GM12878 (cell line): ENCODE data around the gene C12orf56. TPM values are rescaled to one million over a fixed set of nuclear protein-coding genes. Genes with fewer than 3 reads are reported as not detected.

Source experiments
- ATAC-seq: fragments of 200-7000 bp; cut with Tn5 transposase; 3 replicates; pipeline ENCODE4 v1.9.1; 2020; ENCODE audit warnings: mild to moderate bottlenecking, moderate library complexity
- BruUV-seq: library from RNA; stranded (reverse); fragments of 400-500 nt; replicated peaks from 2 replicates; lab custom pipeline; 2021; lab: Mats Ljungman, UMichigan
- CTCF ChIA-PET: fragments of 300-600 bp; sonication (Branson Sonifier 250); formaldehyde crosslinking; extraction: SDS; loops from one replicate; lab custom pipeline; 2021; ENCODE audit warnings: inconsistent platforms; lab: Yijun Ruan, JAX
- POLR2A ChIA-PET: fragments of 350-600 bp; formaldehyde crosslinking; extraction: SDS; loops from one replicate; lab custom pipeline; 2021; ENCODE audit warnings: inconsistent platforms; lab: Charles Lee
- RAD21 ChIA-PET: fragments of 300-600 bp; sonication (Branson Sonifier 250); formaldehyde crosslinking; loops from one replicate; lab custom pipeline; 2023; ENCODE audit warnings: antibody characterized with exemption; ENCODE audit not compliant: unreplicated experiment; lab: Charles Lee
- SMC1A ChIA-PET: fragments of 300-600 bp; sonication (Branson Sonifier 250); formaldehyde crosslinking; loops from one replicate; lab custom pipeline; 2023; ENCODE audit not compliant: unreplicated experiment, uncharacterized antibody; lab: Charles Lee
- DNase-seq: peaks from one replicate; pipeline ENCODE4 v3.0.0-alpha.2; 2011; ENCODE audit warnings: low read depth, low spot score
- FAIRE-seq: peaks from 3 replicates; lab custom pipeline; 2011; peaks lifted over from hg19 to GRCh38; lab: Jason Lieb, UNC
- H2AFZ ChIP-seq: 2 replicates; pipeline ENCODE4 v1.6.0; 2011; ENCODE audit warnings: low read depth, low read length, control low read depth; ENCODE audit not compliant: control insufficient read depth
- H3K27ac ChIP-seq: 2 replicates; pipeline ENCODE4 v1.5.1; 2011; ENCODE audit warnings: control low read depth; ENCODE audit not compliant: control insufficient read depth, insufficient read depth
- H3K27me3 ChIP-seq, 2 experiments: replicated peaks in 1 of 2; 2 replicates each; pipeline versions ENCODE4 v1.6.0 to v1.6.1; 2011; ENCODE audit warnings: low read length in 1 of 2; ENCODE audit not compliant: control insufficient read depth in 2 of 2, insufficient read depth in 2 of 2
- H3K36me3 ChIP-seq, 2 experiments: 2 replicates each; pipeline ENCODE4 v1.5.1; 2011; ENCODE audit warnings: low read length in 1 of 2; ENCODE audit not compliant: control insufficient read depth in 2 of 2, insufficient read depth in 2 of 2
- H3K4me1 ChIP-seq: 2 replicates; pipeline ENCODE4 v1.6.1; 2011; ENCODE audit warnings: mild to moderate bottlenecking, low read length, moderate library complexity, mixed read lengths; ENCODE audit not compliant: control insufficient read depth, insufficient read depth
- H3K4me2 ChIP-seq: 2 replicates; pipeline ENCODE4 v1.6.0; 2011; ENCODE audit warnings: control low read depth; ENCODE audit not compliant: control insufficient read depth, insufficient read depth
- H3K4me3 ChIP-seq: fragments of 200-600 bp; sonication (generic); 2 replicates; pipeline ENCODE4 v1.5.1; 2016
- H3K79me2 ChIP-seq: 2 replicates; pipeline ENCODE4 v1.6.0; 2011; ENCODE audit warnings: low read length; ENCODE audit not compliant: control insufficient read depth, insufficient read depth
- H3K9ac ChIP-seq: 2 replicates; pipeline ENCODE4 v1.8.0; 2011; ENCODE audit warnings: low read length, control low read depth, mixed read lengths; ENCODE audit not compliant: control insufficient read depth, insufficient read depth
- H3K9me3 ChIP-seq: replicated peaks from 3 replicates; pipeline ENCODE4 v1.5.1; 2011; ENCODE audit warnings: mild to moderate bottlenecking, low read length; ENCODE audit not compliant: control insufficient read depth, insufficient read depth
- H4K20me1 ChIP-seq: 2 replicates; pipeline ENCODE4 v1.6.0; 2011; ENCODE audit not compliant: control insufficient read depth, insufficient read depth
- CBFB ChIP-seq: IDR thresholded peaks from 2 replicates; pipeline ENCODE4 v1.6.1; 2016; ENCODE audit warnings: antibody characterized with exemption, low read depth
- CTCF ChIP-seq, 3 experiments: IDR thresholded peaks in 2 of 3; conservative IDR thresholded peaks in 1 of 3; 2 replicates each; pipeline ENCODE4 v1.5.1; 2011; ENCODE audit warnings: low read depth in 3 of 3, low read length in 3 of 3, mild to moderate bottlenecking in 3 of 3, control low read depth in 2 of 3, moderate library complexity in 2 of 3, inconsistent platforms in 1 of 3, mixed read lengths in 1 of 3; ENCODE audit not compliant: control insufficient read depth in 2 of 3, insufficient read depth in 1 of 3; ENCODE audit errors: extremely low read depth in 1 of 3
- E2F8 ChIP-seq: fragments of 450-650 bp; IDR thresholded peaks from 2 replicates; pipeline ENCODE4 v1.6.1; 2018; ENCODE audit warnings: mild to moderate bottlenecking, low read depth, moderate library complexity; ENCODE audit not compliant: partially characterized antibody
- LARP7 ChIP-seq: fragments of 450-650 bp; IDR thresholded peaks from 2 replicates; pipeline ENCODE4 v1.6.1; 2017; ENCODE audit warnings: mild to moderate bottlenecking
- PAX5 ChIP-seq: IDR thresholded peaks from 2 replicates; pipeline ENCODE4 v1.6.1; 2011; ENCODE audit warnings: low read depth, low read length, borderline replicate concordance
- PBX3 ChIP-seq: IDR thresholded peaks from 2 replicates; pipeline ENCODE4 v1.6.1; 2011; ENCODE audit warnings: mild to moderate bottlenecking, low read depth, low read length, moderate library complexity; ENCODE audit not compliant: insufficient replicate concordance
- RAD21 ChIP-seq: IDR thresholded peaks from 2 replicates; pipeline ENCODE4 v1.6.1; 2011; ENCODE audit warnings: mild to moderate bottlenecking, low read depth, low read length, moderate library complexity; ENCODE audit not compliant: insufficient read depth
- REST ChIP-seq: IDR thresholded peaks from 2 replicates; pipeline ENCODE4 v1.6.1; 2012; ENCODE audit warnings: mild to moderate bottlenecking, low read depth, low read length
- SMC3 ChIP-seq: IDR thresholded peaks from 2 replicates; pipeline ENCODE4 v1.6.1; 2011; ENCODE audit warnings: low read length, improper control_type of control experiment, borderline replicate concordance
- ZNF622 ChIP-seq: fragments of 450-650 bp; IDR thresholded peaks from 2 replicates; pipeline ENCODE4 v1.6.1; 2017; ENCODE audit warnings: mild to moderate bottlenecking, inconsistent platforms
- in situ Hi-C: fragments of 300-500 bp; cut with MboI; formaldehyde crosslinking; loops from 9 replicates; pipeline ENCODE4 v1.14.3; 2018; ENCODE audit warnings: mixed read lengths
- intact Hi-C: fragments of 100-400 bp; cut with micrococcal nuclease; formaldehyde crosslinking; loops from one replicate; pipeline ENCODE4 v1.14.2; 2022; ENCODE audit not compliant: unreplicated experiment
- polyA plus RNA-seq, 11 experiments: library from polyadenylated mRNA; depleted of rRNA in 4 of 11; unstranded in 6 of 11; stranded (reverse) in 5 of 11; fragments of >200 nt; fragmentation: Nextera tagmentation in 4 of 11; fragmentation: Illumina TruSeq in 1 of 11; extraction: Ambion mirVana in 4 of 11; extraction: Trizol in 1 of 11; gene quantifications; 1 replicate in 1 of 11; 2 replicates in 10 of 11; pipeline versions ENCODE4 v1.2.1 to v1.2.3, GENCODE V29; 2011 to 2016; ENCODE audit warnings: inconsistent platforms in 2 of 11, missing spikeins in 2 of 11, low read depth in 1 of 11
- total RNA-seq, 4 experiments: library from RNA; depleted of rRNA in 3 of 4; stranded (reverse); fragments of >200 nt in 3 of 4; fragmentation: Illumina TruSeq in 1 of 4; extraction: Trizol in 1 of 4; gene quantifications; 2 replicates each; pipeline versions ENCODE4 v1.2.1 to v1.2.3, GENCODE V29; 2013 to 2021

C12orf56 gene
- total and polyA plus RNA-seq, 10 of the 15 experiments (the other 5 are each of a cell fraction or from before 2014, with no cell fraction given): not detected

GRCh38 chr12:64237382-64237781 is 153.2 kb downstream of the C12orf56 start (continued):
- TF ChIP-seq REST (no peak), E2F8 (no peak), ZNF622 (no peak)

- ChIA-PET SMC1A (interaction anchor here (1.1 to 1.3 kb wide), 2 partner anchors 10 to 18 kb away, joined by 3 read pairs; no protein-coding TSS in a partner anchor), POLR2A (no interaction called here)
- no peak overlapping the region for H3K4me3 ChIP-seq
- no peak overlapping the region for H3K9ac ChIP-seq
- peak; percentile 50 for ATAC-seq
- DNase-seq: no peak
- no peak overlapping the region for H3K27ac ChIP-seq
- no peak overlapping the region for H2AFZ ChIP-seq
- no peak overlapping the region for H3K4me2 ChIP-seq
- no peaks in the 10 kb centered on the region for H3K36me3 ChIP-seq
- no peaks in the 10 kb centered on the region for H3K27me3 ChIP-seq
- no peak for TF ChIP-seq CBFB
- peak; percentile 25; the same call in 1 of the 2 replicates for TF ChIP-seq SMC3
- peak in 1 of 3 experiments; percentile 33; a peak in 2 of 6 replicates for TF ChIP-seq CTCF (IDR thresholded peaks at IDR 0.05 in 2 of 3, conservative IDR thresholded peaks at IDR 0.05 in 1 of 3; ENCODE audit: control insufficient read depth in 2 of 3, extremely low read depth in 1 of 3, insufficient read depth in 1 of 3, low read depth in 3 of 3, low read length in 3 of 3)
- no peak for TF ChIP-seq PBX3
- TF ChIP-seq RAD21: peak; percentile 66
- TF ChIP-seq LARP7: no peak
- TF ChIP-seq PAX5: no peak
- TF ChIP-seq, all 136 proteins: peak for 3
- no peaks in the 10 kb centered on the region for H4K20me1 ChIP-seq
- H3K4me1 ChIP-seq: no peaks in the 10 kb centered on the region
- BruUV-seq: no TSS peak
- CTCF ChIA-PET: interaction anchor here (1.0 to 2.6 kb wide), 5 partner anchors 10 to 400 kb away, joined by 3 to 12 read pairs (median 6); no protein-coding TSS in a partner anchor
- intact Hi-C loops (no loop called here), in situ Hi-C loops (no loop called here)
- no peaks in the 10 kb centered on the region for H3K9me3 ChIP-seq
- RAD21 ChIA-PET: interaction anchor here (1.4 to 2.1 kb wide), 3 partner anchors 18 to 397 kb away, joined by 4 to 8 read pairs (median 6); partner anchors contain the start of gene SRGAP1
- FAIRE-seq: no peak
- no peaks in the 10 kb centered on the region for H3K79me2 ChIP-seq
Measured at GRCh38 chr12:64236549-64236948, 154.0 kb downstream of the C12orf56 start.
